GM19452 (cell line): ENCODE results near the gene PAPLN.

Source experiments
- ATAC-seq: cut with Tn5 transposase; IDR thresholded peaks from one replicate; pipeline ENCODE4 v1.9.1; 2021; ENCODE audit not compliant: unreplicated experiment

PAPLN gene

DNA sequence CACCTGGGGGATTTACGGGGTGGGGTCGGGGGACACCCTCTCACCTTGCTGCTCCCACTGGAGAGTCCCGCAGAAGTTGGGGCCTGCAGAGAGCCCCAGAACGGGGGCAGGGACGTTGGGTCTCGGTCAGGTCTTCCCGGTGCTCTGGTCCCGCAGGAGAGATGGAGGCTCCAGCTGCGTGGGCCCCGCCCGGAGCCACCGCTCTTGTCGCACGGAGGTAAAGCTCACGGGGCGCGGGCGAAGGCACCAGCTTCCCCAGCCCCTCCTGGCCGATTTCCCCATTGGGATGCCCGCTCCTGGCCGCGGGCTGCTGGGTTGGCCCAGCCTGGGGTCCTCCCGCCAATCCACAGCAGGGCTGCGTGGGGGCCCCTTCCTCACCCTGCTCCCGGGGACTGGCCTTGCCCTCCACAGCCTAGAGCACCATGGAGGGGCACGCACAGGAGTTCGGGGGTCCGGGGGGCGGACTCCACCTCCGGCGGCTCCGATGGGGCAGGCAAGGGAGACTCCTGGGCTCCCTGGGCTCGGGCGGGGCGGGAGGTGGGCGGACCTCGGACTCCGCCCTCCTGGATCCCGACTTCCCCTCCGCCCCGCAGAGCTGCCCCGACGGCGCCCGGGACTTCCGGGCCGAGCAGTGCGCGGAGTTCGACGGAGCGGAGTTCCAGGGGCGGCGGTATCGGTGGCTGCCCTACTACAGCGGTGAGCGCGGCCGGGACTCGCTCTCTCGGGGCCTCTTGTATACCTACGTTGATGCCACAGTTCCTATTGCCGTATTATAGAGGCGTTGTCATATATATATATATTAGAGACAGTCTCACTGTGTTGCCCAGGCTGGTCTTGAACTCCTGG, 8.4 kb downstream of the PAPLN start:
- peak; percentile 59 for ATAC-seq

DNA sequence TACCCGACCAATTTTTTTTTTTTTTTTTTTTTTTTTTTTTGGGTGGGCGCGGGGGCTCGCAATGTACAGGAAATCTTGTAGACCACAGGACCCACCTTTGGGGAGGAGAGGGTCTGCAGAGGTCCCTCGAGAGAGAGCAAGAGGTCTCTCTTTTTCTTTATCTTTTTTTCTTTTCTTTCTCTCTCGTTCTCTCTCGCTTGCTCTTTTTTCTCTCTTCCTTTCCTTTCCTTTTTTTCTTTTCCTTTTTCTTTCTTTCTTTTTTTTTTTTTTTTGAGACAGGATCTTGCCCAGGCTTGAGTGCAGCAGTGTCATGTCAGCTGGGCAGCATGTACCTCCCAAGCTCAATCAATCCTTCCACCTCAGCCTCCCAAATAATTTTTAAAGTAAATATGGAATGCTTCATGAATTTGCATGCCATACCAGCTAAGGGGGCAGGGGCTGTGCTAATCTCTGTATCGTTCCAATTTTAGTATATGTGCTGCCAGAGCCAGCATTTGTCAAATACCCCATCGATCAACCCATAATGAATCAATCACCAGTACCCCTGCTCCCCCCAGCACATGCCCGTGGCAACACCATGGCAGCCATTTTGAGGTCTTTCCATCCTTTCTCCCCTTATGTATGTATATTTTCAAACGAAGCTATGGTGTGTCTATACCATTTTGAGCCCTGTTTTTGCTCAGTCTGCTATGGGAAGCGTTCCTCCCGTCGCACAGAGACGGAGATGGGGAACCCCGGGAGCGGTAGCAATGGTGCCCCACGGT, 9.3 kb downstream of the PAPLN start:
- ATAC-seq = no peak

DNA sequence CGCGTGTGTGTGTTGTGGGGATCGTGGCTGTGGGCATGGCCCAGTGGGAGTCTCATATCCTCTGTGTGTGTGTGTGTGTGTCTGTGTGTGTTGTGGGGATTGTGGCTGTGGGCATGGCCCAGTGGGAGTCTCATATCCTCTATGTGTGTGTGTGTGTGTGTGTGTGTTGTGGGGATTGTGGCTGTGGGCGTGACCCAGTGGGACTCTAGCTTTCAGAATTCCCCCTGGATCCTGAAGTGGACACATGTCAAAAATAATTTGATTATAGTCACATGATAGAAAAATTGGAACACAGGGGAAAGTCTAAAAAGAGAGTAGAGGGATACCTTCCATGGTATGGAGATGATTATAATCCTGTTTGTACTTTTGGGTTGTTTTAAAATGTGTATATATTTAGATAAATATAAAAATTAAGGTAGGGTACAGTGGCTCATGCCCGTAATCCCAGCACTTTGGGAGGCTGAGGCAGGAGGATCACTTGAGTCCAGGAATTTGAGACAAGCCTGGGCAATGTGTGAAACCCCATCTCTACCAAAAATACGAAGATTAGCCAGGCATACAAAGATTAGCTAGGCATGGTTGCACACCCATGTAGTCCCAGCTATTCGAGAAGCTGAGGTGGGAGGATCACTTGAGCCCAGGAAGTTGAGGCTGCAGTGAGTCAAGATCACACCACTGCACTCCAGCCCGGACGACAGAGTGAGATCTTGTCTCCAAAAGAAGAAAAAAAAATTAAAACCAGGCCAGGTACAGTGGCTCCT, 11.0 kb downstream of the PAPLN start:
- no peak for ATAC-seq

DNA sequence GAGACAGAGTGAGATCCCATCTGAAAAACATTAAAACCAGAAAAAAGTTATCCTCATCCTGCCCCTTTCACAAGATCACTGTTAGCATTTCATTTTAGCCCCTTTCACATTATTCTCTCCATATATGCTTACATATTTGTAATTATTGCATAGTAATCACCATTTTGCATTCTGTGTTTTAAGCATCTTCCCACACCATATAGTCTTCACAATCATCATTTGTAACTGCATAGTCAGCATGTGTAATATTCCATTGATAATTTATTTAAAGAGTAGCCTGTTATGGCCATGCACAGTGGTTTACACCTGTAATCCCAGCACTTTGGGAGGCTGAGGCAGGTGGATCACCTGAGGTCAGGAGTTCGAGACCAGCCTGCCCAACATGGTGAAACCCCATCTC, 11.8 kb downstream of the PAPLN start:
- no peak for ATAC-seq

DNA sequence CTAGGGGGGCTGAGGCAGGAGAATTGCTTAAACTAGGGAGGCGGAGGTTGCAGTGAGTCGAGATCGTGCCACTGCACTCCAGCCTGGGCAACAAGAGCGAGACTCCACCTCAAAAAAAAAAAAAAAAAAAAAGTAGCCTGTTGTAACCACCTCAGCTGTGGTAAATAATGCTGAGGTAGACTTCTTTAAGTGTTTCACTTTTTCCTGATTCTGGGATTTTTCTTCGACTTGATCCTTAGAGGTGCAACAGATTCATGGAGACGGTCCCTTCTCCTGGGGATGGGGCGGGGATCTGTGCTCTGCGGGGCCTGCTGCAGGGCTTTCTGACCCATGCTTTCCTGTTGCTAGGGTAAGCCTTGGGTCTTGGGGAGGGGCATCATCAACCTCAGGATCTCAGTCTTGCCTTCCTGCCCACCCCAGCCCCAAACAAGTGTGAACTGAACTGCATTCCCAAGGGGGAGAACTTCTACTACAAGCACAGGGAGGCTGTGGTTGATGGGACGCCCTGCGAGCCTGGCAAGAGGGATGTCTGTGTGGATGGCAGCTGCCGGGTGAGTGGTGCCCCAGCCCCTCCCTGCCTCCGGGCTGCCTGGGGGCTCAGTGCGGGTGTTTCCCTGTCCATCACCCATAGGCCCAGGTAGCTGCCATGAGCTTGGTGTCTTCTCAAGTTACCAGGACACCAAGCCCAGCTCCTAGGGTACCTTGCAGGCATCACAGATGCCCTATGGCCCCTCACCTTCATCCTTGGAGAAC, 12.4 kb downstream of the PAPLN start:
- no peak for ATAC-seq

DNA sequence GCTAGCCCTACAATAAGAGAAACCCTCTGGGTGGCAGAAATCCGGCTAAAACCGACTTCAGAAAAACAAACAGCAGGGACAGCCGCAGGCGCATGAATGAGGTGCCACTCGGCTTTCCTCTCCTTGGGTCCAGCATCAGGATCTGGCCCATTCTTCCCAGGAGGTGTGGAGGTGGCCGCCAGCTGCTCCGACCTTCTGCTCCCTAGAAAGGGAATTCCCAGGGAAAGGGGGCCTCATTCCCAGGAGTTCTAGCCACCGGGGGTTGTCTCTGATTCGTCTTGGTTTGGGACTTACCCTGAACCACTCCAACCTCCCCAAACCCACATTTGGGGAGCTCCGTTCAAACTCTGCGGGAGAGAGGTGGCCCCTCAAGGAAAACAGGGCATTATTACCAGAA, 13.0 kb downstream of the PAPLN start:
- ATAC-seq = no peak

DNA sequence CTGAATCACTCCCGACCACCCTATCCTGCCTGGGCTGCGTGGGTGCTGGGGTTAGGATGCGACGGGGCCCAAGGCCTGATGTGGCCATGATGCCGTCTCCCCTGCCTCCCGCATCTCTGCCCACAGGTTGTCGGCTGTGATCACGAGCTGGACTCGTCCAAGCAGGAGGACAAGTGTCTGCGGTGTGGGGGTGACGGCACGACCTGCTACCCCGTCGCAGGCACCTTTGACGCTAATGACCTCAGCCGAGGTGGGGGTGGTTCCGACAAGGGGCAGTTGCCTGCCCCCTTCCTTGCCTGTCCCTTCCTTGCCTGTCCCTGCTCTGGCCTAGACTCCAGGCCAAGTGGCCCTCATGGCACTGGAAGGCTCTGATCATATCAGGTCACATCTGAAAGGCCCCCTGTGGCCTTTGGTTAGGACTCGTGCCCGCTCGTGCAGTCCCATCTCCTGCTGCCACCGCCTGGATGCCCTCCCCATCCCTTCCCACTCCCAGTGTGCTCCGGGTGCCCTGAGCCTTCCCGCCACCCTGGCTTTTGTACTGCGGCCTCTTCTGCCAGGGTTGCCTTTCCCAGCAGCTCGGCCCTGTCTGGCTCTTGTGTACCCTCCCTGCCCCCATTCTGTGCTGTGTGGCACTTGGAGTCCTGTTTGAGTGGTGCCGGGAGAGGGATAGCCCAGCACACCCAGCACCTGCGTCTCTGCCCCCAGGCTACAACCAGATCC, 13.6 kb downstream of the PAPLN start:
- no peak for ATAC-seq

DNA sequence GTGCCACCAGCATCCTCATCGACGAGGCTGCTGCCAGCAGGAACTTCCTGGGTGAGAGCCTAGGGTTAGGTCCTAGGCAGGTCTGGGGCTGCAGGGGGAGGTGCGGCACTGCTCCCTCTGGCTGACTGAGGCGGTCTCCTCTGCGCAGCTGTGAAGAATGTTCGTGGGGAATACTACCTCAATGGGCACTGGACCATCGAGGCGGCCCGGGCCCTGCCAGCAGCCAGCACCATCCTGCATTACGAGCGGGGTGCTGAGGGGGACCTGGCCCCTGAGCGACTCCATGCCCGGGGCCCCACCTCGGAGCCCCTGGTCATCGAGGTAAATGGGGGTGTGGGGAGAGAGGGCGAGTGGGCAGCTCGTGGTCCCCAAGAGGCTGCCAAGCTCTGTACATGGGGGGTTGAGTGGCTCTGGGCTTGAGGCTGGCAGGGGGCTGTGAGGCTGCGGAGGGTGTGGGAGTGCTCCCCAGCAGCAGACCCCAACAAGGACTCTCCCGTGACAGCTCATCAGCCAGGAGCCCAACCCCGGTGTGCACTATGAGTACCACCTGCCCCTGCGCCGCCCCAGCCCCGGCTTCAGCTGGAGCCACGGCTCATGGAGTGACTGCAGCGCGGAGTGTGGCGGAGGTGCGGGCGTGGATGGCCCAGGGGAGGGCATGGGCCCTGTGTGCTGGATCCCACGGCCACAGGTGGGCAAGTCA, 14.4 kb downstream of the PAPLN start:
- ATAC-seq = no peak

DNA sequence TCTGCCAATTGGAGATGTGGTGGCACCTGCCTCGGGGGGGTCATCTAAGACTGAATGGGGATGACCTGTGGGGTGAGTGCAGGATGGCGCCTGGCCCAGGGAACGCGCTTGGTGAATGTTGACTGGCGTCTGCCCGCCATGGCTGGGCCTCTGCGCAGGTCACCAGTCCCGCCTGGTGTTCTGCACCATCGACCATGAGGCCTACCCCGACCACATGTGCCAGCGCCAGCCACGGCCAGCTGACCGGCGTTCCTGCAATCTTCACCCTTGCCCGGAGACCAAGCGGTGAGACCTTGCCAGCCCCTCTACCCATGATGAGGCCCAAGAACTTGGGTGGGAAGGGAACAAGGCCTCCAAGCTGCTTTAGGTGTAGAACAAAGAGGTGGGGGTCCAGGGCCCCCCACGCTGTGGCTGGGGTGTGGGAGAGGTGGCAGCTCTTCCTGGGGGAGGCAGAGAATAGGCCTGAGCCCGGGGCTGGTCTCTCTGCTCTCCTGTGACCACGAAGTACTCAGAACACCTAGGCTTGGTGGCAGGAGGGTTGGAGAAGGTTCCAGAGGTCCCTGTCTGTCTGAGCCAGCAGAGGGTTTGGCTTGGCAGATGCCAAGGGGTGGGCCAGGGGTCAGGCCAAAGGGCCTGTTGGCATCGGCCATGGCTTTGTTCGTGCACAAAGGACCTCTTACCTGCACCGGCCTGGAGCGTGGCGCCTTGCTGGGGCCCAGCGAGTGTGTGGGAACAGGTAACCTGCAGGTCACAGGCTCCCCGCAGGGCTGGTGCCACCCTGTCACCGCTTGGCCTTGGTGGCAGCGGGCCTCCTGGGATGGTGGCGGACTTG, 15.4 kb downstream of the PAPLN start:
- no peak for ATAC-seq

DNA sequence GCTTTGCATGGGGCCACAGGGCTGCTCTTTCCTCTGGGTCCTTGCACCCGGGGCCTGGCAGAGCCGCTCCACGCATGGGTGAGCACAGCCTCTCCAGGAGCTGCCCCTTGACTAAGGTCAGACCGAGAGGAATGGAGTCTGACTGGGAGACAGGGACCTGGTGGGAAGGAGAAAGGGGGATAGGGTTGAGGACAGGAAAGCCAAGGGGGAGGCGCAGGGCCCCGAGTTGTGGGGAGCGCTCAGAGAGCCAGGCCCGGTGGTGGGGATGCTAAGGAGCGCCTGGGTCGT, 16.0 kb downstream of the PAPLN start:
- ATAC-seq = no peak

DNA sequence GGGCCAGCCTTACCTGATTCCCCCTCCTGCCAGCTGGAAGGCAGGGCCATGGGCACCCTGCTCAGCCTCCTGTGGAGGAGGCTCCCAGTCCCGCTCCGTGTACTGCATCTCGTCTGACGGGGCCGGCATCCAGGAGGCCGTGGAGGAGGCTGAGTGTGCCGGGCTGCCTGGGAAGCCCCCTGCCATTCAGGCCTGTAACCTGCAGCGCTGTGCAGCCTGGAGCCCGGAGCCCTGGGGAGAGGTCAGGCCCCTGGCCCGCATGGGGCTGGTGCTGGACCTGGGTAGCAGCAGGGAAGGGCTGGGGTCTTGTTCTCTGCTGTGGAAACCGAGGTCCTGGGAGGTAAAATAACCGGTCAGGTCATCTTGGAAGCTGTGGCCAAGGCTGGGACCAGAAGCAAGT, 16.4 kb downstream of the PAPLN start:
- ATAC-seq = no peak

DNA sequence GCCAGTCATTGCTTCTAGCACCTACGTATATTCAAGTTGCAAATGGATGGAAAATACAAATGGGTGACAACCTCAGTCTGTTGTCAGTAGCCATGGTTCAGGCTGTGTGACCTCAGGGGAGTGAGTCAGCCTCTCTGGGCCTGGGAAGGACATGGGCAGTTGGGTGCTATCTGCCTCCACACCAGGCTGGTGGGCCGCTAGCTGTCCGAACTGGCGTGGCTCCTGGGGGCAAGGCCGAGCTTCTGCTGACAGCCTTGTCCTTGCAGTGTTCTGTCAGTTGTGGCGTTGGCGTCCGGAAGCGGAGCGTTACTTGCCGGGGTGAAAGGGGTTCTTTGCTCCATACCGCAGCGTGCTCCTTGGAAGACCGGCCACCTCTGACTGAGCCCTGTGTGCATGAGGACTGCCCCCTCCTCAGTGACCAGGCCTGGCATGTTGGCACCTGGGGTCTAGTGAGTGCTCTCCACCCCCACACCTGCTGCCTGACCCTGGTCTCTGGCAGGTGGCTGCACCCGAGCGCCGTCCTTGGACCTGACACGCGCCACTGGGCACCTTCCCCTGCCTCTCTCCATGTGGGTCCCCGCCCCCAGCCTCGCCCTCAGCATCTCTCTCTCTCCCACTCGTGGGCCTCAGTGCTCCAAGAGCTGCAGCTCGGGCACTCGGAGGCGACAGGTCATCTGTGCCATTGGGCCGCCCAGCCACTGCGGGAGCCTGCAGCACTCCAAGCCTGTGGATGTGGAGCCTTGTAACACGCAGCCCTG, 17.1 kb downstream of the PAPLN start:
- no peak for ATAC-seq

DNA sequence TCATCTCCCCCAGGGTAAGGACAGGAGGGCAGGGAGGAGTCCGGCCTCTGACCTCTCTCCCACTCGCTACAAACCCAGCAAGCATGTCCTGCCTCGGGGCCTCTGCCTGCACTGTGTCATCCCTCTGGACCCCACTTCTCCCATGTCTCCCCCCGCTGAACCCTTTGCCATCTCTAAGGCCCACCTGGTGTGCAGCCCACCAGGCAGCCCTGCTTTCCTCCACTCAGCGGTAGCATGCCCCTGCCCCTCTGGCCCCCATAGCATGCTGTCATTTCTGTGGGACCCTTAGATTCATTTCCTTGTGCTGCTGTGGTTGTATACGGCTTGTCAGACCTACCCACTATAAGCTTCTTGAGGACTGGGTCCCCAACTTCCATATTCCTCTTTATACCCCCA, 17.7 kb downstream of the PAPLN start:
- no peak for ATAC-seq

DNA sequence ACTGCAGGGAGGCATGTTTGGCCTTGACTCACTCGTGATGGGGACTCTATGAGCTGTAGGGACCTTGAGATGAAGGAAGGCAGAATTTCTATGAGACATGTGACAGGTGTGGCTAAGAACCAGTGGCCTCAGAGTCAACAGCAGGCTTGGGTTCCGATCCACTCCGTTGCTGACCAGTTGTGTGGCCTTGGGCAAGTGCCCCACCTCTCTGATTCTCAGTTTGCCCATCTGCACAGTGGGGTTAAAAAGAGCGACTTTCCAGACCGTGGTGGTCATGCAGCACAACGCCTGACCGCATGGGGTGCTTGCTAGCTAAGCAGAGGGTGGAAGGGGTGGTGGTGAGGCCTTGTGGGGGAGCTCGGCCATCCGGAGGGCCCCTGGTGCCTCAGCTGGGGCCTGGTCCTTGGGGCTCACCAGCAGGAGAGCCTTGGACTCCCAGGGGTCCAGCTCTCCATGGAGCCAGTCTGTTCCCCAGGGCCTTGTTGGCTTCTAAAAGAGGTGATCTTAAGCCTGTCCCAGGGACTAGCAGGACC, 18.5 kb downstream of the PAPLN start:
- ATAC-seq = no peak

DNA sequence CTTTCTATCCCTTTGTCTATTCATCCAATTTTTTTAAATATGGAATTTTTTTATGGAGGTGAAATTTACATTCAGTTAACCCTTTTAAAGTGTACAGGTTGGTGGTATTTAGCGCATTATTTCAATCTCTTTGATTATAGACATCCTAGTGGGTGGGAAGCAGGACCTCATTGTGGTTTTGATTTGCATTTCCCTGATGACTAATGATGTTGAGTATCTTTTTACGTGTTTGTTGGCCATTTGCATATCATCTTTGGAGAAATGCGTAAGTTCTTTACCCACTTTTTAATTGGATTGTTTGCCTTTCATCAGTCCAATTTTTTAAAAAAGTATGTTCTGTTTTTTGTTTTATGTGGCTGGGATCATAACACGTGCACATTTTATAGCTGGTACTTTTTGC, 20.8 kb downstream of the PAPLN start:
- no peak for ATAC-seq

DNA sequence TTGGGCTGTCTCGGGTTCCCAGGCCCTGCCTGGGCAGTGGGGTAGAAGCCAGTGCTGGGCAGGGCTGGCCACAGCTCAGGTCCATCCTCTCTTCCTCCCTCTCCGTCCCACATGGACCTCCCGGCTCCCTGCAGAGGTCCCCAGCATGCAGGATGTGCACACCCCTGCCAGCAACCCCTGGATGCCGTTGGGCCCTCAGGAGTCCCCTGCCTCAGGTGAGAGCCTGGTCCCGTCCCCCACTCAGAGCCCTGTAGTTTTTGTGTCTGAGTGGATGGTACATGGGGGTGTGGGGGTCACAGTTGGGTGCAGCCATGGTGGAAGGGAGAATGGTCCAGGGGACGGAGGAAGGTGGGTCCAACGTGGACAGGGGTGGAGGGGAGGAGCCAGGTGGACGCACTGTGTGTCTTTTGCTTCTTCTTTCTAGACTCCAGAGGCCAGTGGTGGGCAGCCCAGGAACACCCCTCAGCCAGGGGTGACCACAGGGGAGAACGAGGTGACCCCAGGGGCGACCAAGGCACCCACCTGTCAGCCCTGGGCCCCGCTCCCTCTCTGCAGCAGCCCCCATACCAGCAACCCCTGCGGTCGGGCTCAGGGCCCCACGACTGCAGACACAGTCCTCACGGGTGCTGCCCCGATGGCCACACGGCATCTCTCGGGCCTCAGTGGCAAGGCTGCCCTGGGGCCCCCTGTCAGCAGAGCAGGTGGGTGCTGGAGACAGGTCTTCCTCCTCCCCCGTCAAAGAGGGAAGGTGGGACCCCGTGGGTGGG, 21.7 kb downstream of the PAPLN start:
- ATAC-seq = no peak

DNA sequence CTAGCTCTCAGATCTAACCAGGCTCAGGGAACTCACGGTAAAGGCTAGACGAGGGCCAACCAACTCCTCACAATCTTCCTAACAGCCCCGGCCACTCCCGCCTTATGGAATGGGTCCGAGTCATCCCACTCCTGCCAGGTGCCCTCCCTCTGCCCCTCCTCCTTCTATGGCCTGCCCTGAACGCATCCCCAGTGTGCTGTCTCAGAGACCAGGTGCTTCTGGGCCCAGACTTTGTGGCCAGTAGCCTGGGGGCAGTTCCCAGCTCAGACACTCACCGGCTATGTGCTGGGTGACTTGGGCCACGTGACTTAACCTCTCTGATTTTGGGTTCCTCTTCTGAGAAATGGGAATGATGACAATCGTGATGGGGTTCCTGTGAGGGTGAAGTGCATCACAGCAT, 22.5 kb downstream of the PAPLN start:
- no peak for ATAC-seq
